ENCODE data around the gene AP1M1.

AP1M1 gene

DNA sequence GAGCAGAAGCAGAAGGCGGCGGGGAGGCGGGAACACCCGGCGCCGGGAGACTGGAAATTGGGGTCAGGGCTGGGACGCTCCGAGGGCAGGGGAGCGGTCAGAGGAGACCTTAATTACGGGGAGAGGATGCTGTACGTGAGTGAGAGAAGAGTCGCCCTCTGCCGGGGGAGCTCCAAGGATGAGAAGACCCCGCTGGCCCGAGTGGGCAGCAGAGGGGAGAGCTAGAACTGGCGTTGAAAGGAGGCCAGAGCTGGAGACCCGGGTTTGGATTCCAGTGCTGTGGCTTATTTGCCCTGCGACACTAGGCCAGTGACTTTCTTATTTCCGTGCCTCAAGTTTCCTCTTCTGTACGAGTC is 12.0 kb upstream of the AP1M1 start:
- peak; percentile 27 for DNase-seq (ENCODE audit: low read depth)

- DNase-seq (ENCODE audit: low read depth), result no peak
These were observed 9.2 kb upstream of the AP1M1 start for GRCh38 chr19:16188521-16188920.

GRCh38 chr19:16190198-16190597 is 7.5 kb upstream of the AP1M1 start:
- DNase-seq (ENCODE audit: low read depth), result no peak

DNA sequence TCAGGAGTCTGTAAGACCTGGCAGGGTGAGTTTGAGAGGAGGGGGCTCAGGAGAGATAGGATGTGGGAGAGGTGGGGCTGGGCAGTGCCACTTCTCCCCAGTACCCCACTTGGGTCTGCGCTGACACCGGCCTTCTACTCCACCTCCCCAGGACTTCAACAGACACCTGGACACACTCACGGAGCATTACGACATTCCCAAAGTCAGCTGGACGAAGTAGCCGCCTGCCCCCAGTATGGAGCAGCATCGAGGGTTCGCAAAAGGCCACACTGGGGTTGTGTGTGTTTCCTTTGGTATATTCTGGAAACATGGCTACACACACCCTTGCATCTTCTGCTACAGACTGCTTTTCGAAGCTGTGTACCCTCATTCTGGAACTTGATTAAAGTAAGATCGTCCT is 7.0 kb upstream of the AP1M1 start:
- no peak for DNase-seq (ENCODE audit: low read depth)

GRCh38 chr19:16191216-16191908 is 6.3 kb upstream of the AP1M1 start:
- DNase-seq (ENCODE audit: low read depth), result no peak

DNA sequence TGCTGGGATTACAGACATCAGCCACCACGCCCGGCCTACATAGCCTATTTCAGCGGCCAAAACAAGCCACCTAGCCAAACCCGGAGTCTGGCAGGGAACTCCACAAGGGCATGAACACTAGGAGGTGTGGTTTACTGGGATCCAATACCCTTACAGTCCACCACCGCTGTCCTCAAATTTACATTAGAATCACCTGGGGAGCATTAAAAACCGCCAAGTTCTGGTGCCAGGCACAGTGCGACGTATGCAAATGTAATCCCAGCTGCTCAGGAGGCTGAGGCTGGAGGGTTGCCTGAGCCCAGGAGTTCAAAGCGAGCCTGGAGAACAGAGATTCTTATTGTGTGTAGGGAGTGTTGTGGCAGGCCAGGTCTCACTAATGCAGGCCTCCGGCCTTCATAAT is 4.2 kb upstream of the AP1M1 start:
- no peak for DNase-seq (ENCODE audit: low read depth)

GRCh38 chr19:16197188-16197621 is 506 bp upstream of the AP1M1 start:
- DNase-seq (ENCODE audit: low read depth), result peak; percentile 96

GRCh38 chr19:16198370-16198651 is 600 bp downstream of the AP1M1 start:
- DNase-seq (ENCODE audit: low read depth), result no peak

DNA sequence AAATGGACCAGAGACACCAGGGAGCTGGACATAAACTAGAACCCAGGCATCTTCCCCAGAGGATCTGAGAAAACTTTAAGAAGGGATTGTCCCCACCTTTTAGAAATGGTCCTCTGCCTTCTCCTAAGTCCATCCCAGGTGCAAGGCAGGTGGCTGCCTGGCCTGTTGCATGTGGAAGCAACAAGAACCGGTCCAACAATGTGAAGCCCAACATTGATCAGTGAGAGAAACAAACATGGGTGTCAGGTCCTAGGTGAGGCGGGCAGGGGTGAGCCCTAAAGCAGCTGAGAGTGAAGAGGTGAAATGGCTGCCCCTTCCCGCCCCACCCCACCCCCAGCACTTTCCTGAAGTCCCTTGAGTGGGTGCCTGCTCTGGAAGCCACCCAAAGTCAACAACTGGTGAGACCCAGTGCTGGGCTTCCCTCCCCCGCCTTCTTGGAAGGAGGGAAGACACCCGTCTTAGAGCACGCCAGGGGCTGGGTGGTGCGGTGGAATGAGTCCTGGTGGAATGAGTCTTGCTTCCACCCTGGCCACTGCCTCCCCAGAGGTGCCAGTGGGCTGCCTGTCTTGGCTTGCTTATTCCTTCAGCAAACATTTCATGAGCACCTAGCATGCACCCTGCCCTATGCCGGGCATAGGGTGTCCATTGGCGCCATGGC is 1.7 kb downstream of the AP1M1 start:
- no peak for DNase-seq (ENCODE audit: low read depth)

DNA sequence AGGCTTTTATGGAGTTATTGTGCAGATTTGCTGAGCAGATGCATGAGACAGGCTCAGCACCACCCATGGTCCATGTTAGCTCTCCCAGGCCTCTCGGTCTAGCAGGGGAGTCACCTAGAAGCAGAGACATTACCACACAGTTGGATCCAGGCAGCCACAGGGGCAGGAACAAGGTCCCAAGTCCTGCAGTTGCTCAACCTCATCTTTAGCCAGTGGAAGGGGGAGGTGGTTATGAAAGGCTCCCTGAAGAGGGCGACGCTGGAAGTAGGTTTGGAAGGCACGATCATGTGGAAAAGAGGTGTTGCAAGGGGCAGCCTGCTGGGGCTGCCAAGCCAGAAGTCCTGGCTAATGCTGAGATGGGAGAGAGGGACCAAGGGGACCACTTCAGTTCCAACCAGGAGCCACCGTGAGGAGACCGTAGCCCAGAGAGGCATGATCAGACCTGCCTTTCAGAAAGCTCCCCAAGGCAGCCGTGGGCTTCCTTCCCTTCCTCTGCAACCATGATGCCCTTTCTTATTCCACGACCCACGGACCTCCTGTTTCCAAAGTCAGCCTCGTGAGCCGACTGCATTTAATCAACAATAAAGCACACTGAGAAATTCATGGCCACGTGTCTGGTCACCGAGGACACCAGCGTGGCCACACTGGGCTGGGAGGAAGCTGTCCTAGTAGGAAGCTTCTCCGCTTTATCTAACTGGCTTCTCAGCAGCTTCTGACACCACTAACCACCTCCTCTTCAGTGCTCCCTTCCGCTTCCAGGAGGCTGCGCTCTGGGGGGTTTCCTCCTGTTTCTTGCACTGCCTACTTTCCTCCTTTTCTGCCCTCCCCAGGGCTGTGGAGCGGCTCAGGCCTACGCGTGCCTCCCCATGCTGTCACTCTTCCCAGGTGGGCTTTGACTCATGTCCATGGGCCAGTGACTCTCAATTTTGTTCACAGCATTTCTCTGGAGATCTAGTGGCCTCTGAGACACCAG is 2.6 kb downstream of the AP1M1 start:
- DNase-seq (ENCODE audit: low read depth), result peak; percentile 84

GRCh38 chr19:16201011-16201391 is 3.3 kb downstream of the AP1M1 start:
- DNase-seq (ENCODE audit: low read depth), result no peak

GRCh38 chr19:16202320-16203255 is 4.9 kb downstream of the AP1M1 start:
- DNase-seq (ENCODE audit: low read depth), result peak; percentile 64

DNA sequence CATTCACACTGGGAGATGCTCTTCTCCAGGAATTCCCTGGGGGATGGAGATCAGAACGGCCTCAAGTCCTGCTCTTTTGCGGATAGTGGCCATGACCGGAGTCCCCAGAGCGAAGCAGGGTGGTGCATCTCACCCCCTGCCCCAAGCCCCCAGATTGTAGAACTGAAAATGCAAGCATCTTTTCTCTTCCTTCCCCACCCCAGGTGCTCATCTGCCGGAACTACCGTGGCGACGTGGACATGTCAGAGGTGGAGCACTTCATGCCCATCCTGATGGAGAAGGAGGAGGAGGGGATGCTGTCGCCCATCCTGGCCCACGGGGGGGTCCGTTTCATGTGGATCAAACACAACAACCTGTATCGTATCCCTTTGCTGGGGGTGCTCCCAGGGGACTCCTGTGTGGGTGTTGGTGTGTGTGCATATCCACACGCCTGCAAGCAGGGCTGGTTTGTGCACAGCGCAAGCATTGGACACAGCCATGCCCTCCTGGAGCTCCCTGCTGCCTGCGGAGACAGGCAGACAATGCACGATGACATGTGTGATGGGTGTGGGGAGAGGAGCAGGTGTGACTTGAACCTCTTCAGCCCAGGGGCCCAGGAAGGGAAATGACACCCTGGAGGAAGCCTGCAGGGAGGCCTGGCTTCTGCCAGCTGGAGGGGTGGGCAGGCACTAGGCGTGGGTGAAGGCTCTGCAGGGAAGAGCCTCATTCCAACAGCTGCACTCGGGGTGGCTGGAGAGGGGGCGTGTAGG is 5.7 kb downstream of the AP1M1 start:
- DNase-seq (ENCODE audit: low read depth), result no peak

GRCh38 chr19:16204005-16204294 is 6.2 kb downstream of the AP1M1 start:
- no peak for DNase-seq (ENCODE audit: low read depth)

- no peak for DNase-seq (ENCODE audit: low read depth)
These were observed 7.7 kb downstream of the AP1M1 start for GRCh38 chr19:16205205-16206045.

- no peak for DNase-seq (ENCODE audit: low read depth)
These were observed 8.4 kb downstream of the AP1M1 start for GRCh38 chr19:16206046-16206605.

DNA sequence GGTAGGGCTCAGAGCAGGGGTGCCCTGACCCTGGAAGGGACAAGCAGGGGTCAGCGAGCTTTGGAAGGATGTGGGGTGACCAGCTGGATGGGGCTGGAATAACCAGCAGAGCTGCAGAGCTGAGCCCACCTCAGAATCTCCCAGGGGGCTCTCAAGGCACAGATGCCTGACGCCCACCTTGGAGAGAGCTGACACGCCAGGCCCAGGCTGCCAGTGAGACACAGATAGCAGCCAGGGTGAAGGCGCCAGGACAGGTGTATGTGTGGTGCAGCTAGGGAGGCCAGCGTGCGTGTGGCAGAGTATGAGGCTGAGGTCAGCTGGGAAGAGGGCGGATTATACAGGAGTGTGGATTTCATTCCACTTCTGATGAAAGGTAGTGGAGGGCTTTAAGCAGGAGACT is 8.9 kb downstream of the AP1M1 start:
- DNase-seq (ENCODE audit: low read depth), result no peak

DNA sequence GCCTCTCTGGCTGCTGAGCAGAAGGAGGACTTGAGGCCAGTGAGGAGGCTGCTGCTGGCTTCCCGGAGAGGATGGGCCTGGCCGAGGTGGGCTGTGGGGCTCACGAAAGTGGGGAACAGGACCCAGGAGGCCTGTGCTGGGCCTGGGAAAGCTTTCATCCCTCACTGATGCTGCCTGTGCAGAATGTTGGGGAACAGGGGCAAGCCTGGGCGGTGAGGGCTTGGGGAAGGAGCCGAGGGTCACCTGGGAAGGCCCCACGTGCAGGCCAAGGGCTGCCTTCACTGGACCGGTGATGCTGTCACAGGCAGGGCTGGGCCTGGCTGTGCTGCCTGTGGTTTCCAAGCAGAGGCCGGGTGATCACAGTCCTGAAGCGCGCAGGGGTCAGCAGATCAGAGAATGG is 9.4 kb downstream of the AP1M1 start:
- DNase-seq (ENCODE audit: low read depth), result no peak

- DNase-seq (ENCODE audit: low read depth), result no peak
These were observed 9.8 kb downstream of the AP1M1 start for GRCh38 chr19:16207490-16208025.
